Left colon (tissue), 2 donors: ENCODE data around the gene SLC35E1. TPM values are rescaled to one million over a fixed set of nuclear protein-coding genes. Genes with fewer than 3 reads are reported as not detected.

Source experiments
- ATAC-seq: fragments of 200-7000 bp; cut with Tn5 transposase; one replicate; pipeline ENCODE4 v1.9.1; 2020; ENCODE audit warnings: mild to moderate bottlenecking, moderate library complexity
- DNase-seq, 2 donors: peaks; one replicate each; pipeline ENCODE4 v3.0.0-alpha.2; 2020
- intact Hi-C, 2 donors: fragments of 100-400 bp; cut with DNase I in 1 of 2; cut with micrococcal nuclease in 1 of 2; formaldehyde crosslinking; loops; one replicate each; pipeline versions ENCODE4 v1.11.2 to v1.14.0; 2022; cut with DNase I, micrococcal nuclease
- total RNA-seq, 2 donors: library from RNA; stranded (reverse); fragmentation: NEBNext Ultra II Directional; extraction: Animal tissue kit (Norgen Biotek cat#: 25700); gene quantifications; one replicate each; pipeline ENCODE4 v1.2.1, GENCODE V29; 2021
- donor health status: DM: no; HTN: no; CAD: no.
- donor health status: DM: yes; HTN: yes; CAD: no.

Gene SLC35E1
- total RNA-seq, 2 donors from 2014 or later: 35.8 to 37.7 TPM

DNA sequence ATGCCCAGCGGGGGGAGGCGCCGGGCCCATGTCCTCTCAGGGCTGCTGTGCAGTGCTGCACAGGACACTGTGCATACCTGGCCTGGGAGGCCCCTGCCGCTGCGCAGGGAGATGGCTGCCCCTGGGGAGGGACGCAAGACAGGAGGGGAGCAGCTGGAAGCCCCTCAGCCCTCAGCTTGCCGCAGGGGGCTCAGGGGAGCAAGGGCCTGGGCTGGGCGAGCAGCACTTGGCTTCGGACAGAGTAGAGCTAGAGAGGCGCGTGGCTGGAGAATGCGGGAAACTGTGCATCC lies 40.9 kb downstream of the SLC35E1 start:
- intact Hi-C loops: no loop called here
- ATAC-seq: no peak
- no peak for DNase-seq

DNA sequence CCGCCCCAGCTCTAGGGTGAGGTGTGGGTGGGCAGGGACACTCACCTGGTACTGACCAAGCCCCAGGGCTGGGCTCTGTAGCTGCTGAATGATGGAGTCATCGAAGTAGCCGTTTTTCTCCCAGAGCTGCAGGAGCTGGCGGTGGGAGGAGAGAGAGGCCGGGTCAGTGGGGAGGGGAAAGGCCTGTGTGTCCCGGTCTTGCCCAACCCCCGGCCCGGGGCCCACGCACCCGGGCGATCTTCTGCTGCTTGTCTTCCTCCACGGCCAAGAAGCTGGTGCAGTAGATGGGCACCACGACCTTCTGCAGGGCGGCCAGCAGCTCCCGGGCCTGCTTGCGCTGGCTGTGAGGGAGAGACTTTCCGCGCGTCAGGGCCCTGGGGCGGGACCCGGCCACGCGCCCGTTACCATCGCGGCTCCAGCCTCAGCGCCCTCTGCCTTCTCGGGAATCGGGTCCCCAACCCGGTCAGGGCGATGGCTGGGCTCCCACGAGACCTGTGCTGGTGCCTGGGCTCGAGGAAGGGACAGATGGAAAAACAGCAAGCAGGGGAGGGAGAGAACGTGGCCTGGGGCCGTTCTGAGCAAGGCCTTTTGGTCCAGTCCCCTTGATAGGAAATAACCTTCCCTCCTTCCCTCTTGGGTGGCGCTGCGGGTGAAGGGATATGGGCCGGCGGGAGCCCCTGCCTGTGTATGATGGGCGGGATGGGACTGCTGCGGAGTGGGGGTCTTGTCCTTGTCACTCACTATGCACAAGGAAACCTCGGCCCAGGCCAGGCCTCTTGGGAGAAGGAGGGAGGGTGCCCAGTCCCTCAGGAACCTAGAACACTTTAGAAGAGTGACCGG lies 41.5 kb downstream of the SLC35E1 start:
- no peak for DNase-seq
- no peak for ATAC-seq
- intact Hi-C loops: no loop called here

DNA sequence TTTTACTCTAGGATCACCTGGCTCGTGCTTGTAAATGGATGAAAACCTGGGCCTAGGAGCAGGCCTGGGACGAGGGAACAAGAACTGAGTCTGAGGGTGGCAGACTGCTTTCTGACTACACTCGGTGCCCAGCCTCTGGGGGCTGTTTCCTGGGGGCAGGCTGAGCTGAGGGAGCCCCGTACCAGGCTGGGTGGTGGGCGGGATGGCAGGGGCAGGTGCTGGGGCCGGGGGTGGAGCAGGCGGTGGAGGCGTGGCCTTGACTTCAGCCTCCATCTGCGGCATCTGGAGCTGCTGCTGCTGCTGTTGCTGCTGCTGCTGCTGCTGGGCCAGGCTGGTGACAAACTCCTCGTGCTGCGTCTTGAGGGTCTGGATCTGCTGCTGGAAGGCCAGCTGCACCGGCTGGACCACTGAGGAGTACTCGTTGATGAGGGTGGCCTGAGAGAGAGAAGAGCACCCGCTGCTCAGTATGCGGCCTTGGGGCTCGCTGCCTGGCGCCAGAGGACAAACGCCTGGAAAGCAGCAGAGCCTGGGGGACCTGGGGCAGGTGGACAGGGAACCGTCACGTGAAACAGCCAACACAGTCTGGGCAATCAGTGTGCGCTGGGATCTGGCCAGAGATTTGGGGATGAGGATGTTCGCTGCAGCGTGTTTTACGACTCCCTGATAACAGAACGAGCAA lies 42.6 kb downstream of the SLC35E1 start:
- intact Hi-C loops: no loop called here
- no peak for ATAC-seq
- DNase-seq: no peak

DNA sequence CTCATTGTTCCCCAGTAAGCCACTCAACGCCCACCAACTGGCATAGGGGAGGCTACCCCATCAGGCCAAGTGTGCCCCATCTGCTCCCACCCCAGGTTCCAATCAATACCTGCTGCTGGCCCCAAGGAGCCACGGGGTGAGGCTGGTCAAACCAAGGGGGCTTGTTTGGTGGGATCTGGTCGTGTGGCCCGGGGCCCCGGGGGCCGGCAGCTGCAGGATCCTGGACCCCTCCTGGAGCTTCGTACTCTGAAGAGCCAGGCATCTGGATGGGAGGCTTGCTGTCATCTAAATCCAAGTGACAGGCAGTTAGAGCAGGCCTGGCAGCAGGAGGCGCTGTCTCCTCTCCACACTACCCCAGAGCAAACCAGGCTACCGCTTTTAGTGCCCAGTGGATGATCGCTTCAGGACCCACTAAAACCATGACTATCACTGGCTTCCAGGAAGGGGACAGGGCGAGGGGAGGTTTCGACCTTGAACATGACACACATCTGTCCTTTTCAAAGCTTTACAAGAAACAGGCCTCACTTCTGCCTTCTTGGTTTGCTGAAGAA lies 44.2 kb downstream of the SLC35E1 start:
- intact Hi-C loops: no loop called here
- no peak for DNase-seq
- no peak for ATAC-seq

DNA sequence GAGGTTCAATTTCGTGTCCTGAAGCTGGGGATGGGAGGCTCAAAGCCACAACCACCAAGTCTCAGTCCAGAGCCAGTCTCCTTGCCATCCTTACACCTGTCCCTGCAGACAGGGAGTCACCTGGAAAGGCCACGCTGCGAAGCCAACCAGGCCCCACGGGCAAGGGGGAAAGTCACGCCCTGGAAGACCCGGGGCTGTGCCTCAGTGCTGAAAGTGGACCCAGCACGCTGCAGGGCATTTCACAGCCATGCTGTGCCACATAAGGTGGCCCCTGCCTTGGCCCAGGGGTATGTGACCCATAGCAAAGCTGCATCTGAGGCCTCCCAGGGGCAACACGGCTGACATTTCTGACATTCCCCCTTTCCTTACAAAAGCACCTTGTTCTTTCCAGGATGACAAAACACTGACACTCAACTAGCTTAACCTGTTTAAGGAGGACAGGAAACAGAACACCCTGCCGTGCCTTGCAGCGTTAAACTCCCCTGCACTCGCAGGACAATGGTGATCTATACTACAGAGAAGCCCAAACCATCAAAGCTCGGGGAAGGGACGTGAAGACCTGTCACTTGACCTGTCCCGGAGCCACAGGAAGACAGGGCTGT lies 44.8 kb downstream of the SLC35E1 start:
- no peak for ATAC-seq
- intact Hi-C loops: no loop called here
- DNase-seq: no peak

DNA sequence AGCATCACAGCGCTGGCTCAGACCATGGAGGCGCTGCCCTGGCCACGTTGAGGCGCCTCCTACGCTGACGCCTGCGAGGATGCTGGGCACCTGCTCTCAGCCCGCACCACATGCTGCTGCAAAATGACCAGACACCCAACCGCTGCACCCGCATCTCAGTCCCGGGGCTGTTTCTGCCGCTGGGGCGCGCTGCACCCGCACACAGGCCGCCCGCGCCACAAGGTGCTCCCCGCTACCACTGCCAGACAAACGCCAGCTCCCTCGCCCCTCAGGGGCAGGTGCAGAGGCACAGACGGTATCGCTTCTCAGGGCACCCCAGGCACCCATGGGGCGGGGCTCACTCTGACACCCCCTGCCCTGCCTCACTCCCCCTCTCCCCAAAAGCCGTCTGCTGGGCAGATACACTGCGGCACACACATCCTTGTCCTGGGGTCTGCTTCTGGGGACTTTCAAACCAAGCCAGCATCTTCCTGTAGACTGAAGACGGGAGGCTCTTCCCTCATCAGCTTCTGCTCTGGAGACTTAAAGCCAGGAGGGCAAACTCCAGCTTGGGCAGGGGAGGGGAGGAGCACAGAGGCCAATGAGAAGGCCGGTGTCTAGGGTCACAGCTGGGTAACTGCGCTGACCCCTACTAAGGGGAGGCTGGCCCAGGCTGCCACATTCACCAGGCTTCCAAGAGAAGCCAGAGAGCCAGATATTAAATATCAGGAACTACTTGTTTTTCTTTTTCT lies 46.3 kb downstream of the SLC35E1 start:
- intact Hi-C loops: no loop called here
- DNase-seq (no peak), ATAC-seq (no peak)

DNA sequence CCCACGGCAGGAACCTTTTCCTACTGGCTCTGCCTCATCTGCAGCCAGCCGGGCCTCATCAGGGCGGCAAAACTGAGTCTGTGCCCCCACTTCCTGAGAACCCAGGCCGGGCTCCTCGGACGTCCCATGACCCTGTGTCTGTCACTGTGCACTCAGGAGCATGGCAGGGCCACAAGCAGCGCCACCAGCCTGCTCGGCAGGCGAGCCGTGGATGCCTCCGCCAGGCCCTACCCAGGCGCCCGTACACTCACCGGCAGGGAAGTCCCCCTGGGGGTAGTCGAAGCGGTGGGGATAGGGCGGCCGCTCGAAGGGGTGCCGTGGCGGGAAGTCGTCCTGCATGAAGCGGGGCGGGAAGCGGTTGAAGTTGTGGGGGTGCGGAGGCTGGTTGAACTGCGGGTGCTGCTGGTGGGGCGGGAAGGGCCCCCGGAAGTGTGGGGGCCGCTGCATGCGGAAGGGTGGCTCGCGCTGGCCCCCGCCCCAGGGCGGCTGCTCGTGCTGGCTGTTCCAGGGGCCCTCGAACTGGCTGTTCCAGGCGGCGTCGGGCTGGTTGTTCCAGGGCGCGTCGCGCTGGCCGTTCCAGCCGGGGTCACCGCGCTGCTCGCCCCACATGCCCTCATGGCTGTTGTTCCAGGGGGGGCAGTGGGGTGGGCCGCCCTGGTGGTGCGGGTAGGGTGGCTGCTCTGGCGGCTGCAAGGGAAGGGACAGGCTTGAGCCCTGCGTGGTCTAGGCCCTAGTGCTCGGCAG lies 47.1 kb downstream of the SLC35E1 start:
- intact Hi-C loops: no loop called here
- DNase-seq (no peak), ATAC-seq (no peak)

DNA sequence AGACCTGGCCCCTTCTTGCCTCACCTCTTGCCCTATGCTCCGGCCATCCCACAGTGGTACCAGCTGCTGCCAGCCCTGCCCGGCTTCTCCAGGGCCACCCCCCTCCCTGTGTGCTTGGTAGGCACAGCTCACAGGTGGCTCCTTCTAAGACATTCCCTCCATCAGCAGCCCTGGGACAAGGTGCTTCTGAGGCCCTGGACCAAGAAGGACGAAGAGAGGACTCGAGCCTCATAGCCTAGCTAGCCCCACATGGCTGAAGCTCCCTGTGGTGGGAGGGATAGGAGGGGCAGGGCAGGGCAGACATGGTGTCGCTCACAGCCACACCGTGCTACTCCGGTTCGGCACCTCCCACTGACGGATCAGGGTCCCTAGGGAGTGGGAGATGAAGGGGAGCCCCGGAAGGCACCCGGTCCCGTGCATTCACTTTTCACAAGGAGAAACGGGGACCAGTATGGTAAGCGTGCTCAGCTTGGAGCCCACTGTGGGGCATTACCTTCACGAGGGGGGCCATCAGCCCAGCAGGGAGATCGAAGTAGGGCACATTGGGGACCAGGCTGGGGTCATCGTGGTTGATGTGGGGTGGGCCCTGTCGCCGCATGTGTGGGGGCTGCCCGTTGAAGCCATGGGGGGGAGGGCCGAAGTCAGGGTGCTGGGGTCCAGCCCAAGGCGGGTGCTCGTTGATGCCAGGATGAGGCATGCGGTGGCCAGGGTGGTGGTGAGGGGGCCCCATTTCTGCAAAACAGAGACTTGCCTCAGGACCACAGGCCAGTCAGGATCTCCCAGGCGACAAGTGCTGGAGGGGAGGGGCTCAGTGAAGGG lies 49.4 kb downstream of the SLC35E1 start:
- DNase-seq: no peak
- intact Hi-C loops: no loop called here
- no peak for ATAC-seq

DNA sequence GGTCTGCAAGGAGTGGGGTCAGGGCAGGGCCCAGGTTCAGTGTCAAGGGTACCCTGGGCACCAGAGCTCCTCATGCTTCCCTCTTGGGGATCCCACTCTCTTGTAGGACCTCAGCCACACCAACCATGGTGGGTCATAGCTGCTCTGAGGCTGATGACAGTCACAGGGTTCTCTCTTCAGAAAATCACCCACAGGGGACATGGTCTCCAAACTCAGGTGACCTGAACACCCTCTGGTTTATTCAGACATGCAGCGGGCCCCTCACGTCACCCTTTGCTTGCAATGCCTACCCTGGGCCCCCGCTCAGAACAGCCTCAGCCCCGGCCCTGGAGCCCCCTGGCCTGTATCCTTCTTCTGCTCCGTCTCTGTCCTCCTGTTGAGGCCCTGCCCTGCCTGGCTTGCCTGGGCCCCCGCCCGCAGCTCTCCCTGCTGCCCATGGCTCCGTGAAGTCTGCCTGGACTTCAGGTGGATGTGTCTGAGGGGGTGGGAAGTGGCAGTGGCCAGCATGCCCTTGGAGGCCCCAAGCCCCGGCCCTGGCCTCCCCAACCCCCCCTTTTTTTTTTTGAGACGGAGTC lies 50.4 kb downstream of the SLC35E1 start:
- intact Hi-C loops: no loop called here
- ATAC-seq (no peak), DNase-seq (no peak)

DNA sequence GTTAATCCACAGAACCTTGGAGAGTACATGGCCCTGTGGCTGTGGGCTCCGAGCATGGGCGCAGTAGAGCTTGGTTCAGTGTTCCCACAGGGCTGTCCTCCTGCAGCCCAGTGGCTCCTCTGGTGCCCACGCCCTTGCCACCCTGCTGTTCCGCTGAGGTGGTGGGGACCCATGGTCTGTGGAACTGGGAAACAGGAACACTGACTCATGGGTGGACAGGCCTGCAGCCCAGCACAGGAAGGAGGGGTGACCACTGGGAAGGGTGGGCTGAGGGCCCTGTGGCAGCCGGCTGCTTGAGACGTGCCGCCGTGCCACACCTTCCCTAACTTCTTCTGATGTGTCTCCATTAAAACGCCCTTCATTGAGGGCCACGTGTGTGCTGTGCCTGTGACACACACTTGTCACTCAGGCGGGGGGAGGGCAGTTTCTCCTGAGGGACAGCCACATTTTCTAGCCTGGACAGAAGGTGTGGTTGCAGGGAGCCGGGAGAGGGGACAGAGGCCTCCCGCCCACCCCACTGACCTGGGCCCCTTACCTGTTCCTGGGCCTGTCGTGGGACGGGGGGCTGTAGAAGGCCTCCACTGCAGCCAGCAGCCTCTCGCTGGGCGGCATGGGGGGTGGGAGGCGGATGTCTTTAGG lies 51.1 kb downstream of the SLC35E1 start:
- intact Hi-C loops: no loop called here
- no peak for ATAC-seq
- no peak for DNase-seq

DNA sequence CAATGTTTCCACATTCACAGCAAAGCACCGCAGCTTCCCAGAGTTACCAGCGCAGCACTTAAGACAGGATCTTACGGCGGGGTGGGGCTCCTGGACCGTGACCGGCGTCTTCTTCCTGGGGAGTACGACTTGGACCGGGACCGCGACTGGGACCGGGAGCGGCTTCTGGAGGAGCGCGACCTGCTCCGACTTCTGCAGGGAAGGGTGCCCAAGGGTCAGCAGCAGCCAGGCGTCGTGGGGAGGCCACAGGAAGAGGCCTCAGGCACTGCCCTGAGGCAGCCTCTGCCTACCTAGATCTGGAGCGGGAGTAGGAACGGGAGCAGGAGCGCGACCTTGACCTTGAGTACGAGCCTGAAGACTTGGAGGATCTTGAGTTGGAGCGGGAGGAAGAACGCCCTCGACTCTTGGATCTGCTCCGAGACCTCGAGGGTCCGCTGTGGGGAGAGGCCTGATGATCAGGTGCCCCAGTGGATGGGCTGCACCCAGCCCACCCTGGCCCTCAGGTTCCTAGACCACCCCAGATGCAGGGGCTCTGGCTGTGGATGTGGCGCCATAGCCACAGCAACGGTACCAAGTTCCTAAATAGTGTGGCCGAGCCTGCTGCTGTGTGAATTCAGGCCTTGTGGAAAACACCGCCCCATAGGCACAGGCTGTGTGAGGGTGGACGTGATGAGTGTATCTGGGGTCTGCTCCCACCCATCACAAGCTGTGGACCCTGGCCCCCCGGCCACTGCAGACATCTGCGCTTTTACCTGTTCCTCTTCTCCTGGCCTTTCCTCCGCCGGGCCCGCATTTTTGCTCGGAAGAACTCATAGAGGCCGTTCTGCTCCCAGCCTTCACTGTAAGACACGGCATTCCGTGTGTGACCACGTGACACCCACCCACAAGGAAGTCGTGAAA lies 51.9 kb downstream of the SLC35E1 start:
- DNase-seq (no peak), ATAC-seq (no peak)
- intact Hi-C loops: no loop called here

DNA sequence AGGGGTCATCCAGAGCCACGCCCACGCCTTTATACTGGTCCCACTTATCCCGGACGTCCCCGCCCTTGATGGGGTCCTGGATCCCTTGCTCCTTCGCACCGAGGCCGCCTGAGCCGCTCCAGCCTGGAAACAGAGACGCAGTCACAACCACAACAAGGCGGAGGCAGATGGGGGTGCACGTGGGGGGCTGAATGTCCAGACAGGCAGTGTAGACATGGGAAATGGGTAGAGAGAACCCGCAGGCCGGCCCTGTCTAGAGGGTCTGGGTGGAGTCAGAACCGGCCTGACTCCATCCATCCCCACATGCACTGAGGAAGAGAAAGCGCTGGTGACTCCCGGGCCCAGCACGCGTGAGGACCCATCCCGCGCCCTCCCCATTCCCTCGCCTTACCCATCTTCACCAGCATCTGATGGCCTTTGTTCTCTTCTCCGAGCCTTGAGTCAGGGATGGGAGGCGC lies 53.0 kb downstream of the SLC35E1 start:
- DNase-seq: no peak
- ATAC-seq: no peak
- intact Hi-C loops: no loop called here

DNA sequence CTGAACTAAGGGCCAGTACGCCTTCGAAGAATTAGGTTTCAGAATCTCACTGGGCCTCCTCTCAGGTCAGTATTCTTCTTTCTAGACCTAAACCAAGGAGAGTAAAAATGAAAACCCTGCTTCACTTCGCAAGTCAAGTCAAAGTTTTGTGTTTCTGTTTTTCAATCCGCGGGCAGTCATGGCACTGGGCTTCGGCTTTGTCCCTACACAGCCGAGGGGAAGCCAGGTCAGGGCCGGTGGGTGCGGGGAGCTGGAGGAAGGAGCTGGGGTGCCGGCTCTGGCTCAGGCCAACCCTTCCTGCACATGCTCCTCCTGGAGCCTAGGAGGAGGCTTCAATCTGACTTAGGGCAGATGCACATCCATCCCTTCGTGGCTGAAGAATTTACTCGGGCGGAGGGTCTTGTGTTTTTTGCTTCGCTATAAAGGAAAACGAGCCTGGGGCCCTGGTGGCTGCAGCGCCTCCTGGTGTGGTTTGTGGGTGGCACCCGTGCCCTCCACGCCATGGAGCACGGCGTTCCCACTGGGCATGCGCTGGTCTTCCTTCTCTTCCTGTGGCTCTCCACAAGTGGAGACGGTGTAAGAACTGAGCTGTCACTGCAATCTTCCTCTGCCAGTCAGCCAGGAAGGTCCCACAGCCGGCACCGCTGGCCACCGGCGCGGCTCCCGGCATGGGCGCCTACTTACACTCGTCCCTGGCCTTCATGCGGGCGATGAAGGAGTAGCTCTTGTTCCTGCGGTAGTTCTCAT lies 53.6 kb downstream of the SLC35E1 start:
- intact Hi-C loops: no loop called here
- DNase-seq (no peak), ATAC-seq (no peak)

DNA sequence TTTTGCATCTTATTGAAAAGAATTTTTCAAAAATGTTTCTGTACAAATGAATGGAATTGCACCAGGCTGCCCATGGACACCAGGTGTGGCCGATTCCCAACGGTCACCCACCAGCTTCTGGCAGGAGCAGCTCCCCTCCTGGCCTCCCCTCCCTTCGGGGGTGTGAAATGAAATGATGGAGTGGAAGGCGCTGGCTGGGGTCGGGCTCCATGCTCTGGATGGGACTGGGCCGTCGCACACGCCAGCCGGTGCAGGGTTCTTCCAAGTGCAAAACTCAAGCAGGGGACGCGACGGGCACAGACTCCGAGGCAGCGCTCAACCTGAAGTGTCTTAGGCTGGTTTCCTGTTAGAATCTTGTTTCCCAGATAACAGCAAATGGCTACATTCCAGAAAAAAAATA lies 54.2 kb downstream of the SLC35E1 start:
- intact Hi-C loops: no loop called here
- ATAC-seq (no peak), DNase-seq (no peak)

DNA sequence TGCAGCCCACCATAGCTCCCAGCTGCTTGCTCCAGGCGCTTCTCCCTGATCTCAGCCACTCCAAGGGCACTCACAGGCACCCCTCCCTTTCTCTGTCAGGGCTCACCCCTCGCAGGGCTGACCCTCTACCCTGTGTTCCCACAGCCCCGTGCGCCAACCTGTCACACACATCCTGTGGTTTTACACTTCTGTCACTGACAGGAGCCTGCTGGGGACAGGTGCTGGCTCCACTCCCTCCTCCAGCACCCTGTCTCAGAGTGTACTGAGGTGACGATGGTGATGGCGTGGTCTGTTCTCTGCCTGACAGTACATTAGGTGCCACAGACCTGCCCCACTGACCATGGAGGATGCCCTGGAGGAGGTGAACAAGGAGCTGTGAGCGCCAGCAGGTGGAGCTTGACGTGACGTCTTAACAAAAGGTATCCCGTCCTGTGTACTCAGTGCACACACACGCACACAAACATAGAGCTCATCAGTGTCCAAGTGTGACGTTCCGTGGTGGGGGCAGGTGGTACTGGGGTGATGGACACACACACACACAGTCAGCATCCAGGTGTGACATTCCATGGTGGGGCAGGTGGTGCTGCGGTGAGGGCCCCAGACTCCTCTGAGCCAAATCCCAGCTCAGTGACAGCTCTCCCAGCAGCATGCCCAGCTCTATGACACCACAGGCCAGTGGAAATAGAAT lies 55.1 kb downstream of the SLC35E1 start:
- DNase-seq (no peak), ATAC-seq (peak; percentile 11)
- intact Hi-C loops: no loop called here
